PC-3 (cell line): ENCODE data around the gene NDUFV1.

Experiments
- EZH2phosphoT487 ChIP-seq: fragments of 300-600 bp; sonication (generic); IDR thresholded peaks from 2 replicates; pipeline ENCODE4 v1.6.1; 2018; ENCODE audit warnings: mild to moderate bottlenecking, antibody characterized with exemption, low read length, borderline replicate concordance
- TF ChIP-seq, protein P1 (sequence below): fragments of 300-600 bp; sonication (generic); conservative IDR thresholded peaks from 2 replicates; pipeline ENCODE4 v1.5.1; 2017; ENCODE audit warnings: antibody characterized with exemption, low read depth, mild to moderate bottlenecking, low read length

DNA sequence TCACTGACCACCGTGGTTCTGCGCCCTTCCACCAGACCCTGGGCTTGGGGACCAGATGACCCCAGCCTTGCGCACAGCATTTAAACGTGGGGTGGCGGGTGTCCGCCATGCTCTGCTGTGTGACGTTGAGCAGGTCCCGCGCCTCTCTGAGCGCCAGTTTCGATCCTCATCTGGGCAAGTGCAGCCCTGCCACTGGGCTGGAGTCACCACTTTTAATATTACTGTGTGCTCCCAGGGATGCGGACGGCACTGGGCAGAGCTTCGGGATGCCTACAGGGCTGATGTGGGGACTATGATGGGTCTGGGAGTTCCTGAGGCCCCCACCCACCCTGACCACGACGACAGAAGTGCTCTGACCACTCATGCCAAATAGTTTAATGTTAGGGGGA, 24.2 kb downstream of the NDUFV1 start:
- TF ChIP-seq EZH2phosphoT487: no peak
- TF ChIP-seq, protein P1, sequence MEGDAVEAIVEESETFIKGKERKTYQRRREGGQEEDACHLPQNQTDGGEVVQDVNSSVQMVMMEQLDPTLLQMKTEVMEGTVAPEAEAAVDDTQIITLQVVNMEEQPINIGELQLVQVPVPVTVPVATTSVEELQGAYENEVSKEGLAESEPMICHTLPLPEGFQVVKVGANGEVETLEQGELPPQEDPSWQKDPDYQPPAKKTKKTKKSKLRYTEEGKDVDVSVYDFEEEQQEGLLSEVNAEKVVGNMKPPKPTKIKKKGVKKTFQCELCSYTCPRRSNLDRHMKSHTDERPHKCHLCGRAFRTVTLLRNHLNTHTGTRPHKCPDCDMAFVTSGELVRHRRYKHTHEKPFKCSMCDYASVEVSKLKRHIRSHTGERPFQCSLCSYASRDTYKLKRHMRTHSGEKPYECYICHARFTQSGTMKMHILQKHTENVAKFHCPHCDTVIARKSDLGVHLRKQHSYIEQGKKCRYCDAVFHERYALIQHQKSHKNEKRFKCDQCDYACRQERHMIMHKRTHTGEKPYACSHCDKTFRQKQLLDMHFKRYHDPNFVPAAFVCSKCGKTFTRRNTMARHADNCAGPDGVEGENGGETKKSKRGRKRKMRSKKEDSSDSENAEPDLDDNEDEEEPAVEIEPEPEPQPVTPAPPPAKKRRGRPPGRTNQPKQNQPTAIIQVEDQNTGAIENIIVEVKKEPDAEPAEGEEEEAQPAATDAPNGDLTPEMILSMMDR: no peak; the same call in 1 of the 2 replicates
